Neural cell (in vitro differentiated cells): Measurements from ENCODE around the gene SMU1. TPM values are rescaled to one million over a fixed set of nuclear protein-coding genes. Genes with fewer than 3 reads are reported as not detected.

Experiments used
- H2AFZ ChIP-seq: fragments of 200-600, 300-800 bp; sonication (generic), shearing (Covaris generic); 2 replicates; pipeline ENCODE4 v1.6.0; 2014; ENCODE audit warnings: low read depth, mild to moderate bottlenecking, antibody characterized with exemption, low read length, moderate library complexity
- H3F3A ChIP-seq: fragments of 200-600 bp; shearing (Covaris generic); 2 replicates; pipeline ENCODE4 v1.6.1; 2016; ENCODE audit warnings: mild to moderate bottlenecking, moderate library complexity, mixed read lengths, antibody characterized with exemption, low read length; ENCODE audit not compliant: insufficient read depth, poor library complexity, severe bottlenecking
- H3K27ac ChIP-seq: fragments of 200-600, 300-800 bp; sonication (generic), shearing (Covaris generic); 2 replicates; pipeline ENCODE4 v1.5.1; 2014; ENCODE audit warnings: mild to moderate bottlenecking, low read length, moderate library complexity
- H3K27me3 ChIP-seq: fragments of 300-800, 200-600 bp; sonication (generic), shearing (Covaris generic); 2 replicates; pipeline ENCODE4 v1.6.0; 2014; ENCODE audit warnings: mild to moderate bottlenecking, low read depth, low read length, moderate library complexity; ENCODE audit not compliant: insufficient read depth
- H3K36me3 ChIP-seq: fragments of 300-800, 200-600 bp; sonication (generic), shearing (Covaris generic); 2 replicates; pipeline ENCODE4 v1.5.1; 2014; ENCODE audit warnings: mild to moderate bottlenecking, antibody characterized with exemption, low read length, moderate library complexity; ENCODE audit not compliant: insufficient read depth
- H3K4me2 ChIP-seq: fragments of 300-800, 200-600 bp; sonication (generic), shearing (Covaris generic); 2 replicates; pipeline ENCODE4 v1.6.0; 2014; ENCODE audit warnings: mild to moderate bottlenecking, low read length
- H3K4me3 ChIP-seq: fragments of 300-800, 200-600 bp; sonication (generic), shearing (Covaris generic); 2 replicates; pipeline ENCODE4 v1.5.1; 2014; ENCODE audit warnings: mild to moderate bottlenecking, low read length, moderate library complexity
- H3K79me2 ChIP-seq: fragments of 200-600 bp; shearing (Covaris generic); replicated peaks from 2 replicates; pipeline ENCODE4 v1.6.0; 2014; ENCODE audit warnings: mild to moderate bottlenecking, low read length, moderate library complexity; ENCODE audit not compliant: insufficient read depth
- H3K9ac ChIP-seq: fragments of 300-800, 200-600 bp; sonication (generic), shearing (Covaris generic); 2 replicates; pipeline ENCODE4 v1.6.1; 2016; ENCODE audit warnings: mild to moderate bottlenecking, low read length, mixed read lengths
- H3K9me2 ChIP-seq: fragments of 200-600 bp; shearing (Covaris generic); 2 replicates; pipeline ENCODE4 v1.6.1; 2016; ENCODE audit warnings: mild to moderate bottlenecking, low read length, mixed read lengths; ENCODE audit not compliant: insufficient read depth
- H3K9me3 ChIP-seq: fragments of 200-600, 300-800 bp; sonication (generic), shearing (Covaris generic); 2 replicates; pipeline ENCODE4 v1.6.1; 2016; ENCODE audit warnings: mild to moderate bottlenecking, mixed run types, low read length, moderate library complexity, mixed read lengths
- H4K20me1 ChIP-seq: fragments of 200-600 bp; shearing (Covaris generic); 2 replicates; pipeline ENCODE4 v1.6.1; 2016; ENCODE audit warnings: mild to moderate bottlenecking, mixed run types; ENCODE audit not compliant: insufficient read depth
- EP300 ChIP-seq: fragments of 450-650 bp; conservative IDR thresholded peaks from 2 replicates; pipeline ENCODE4 v1.6.1; 2014; ENCODE audit warnings: antibody characterized with exemption, mild to moderate bottlenecking, moderate library complexity; ENCODE audit not compliant: poor library complexity, severe bottlenecking
- EZH2 ChIP-seq: fragments of 200-600, 300-800 bp; shearing (Covaris generic), sonication (generic); IDR thresholded peaks from 2 replicates; pipeline ENCODE4 v1.6.1; 2014; ENCODE audit warnings: antibody characterized with exemption, low read length, borderline replicate concordance, mild to moderate bottlenecking; ENCODE audit not compliant: insufficient read depth, poor library complexity, severe bottlenecking
- MXI1 ChIP-seq: fragments of 450-650 bp; conservative IDR thresholded peaks from 2 replicates; pipeline ENCODE4 v1.6.1; 2014; ENCODE audit warnings: antibody characterized with exemption, mild to moderate bottlenecking; ENCODE audit not compliant: poor library complexity, severe bottlenecking
- POLR2AphosphoS5 ChIP-seq: IDR thresholded peaks from 2 replicates; pipeline ENCODE4 v1.6.1; 2012
- RAD21 ChIP-seq: fragments of 450-650 bp; conservative IDR thresholded peaks from 2 replicates; pipeline ENCODE4 v1.6.1; 2014; ENCODE audit warnings: antibody characterized with exemption, mild to moderate bottlenecking, moderate library complexity
- SMC3 ChIP-seq: fragments of 450-650 bp; conservative IDR thresholded peaks from 2 replicates; pipeline ENCODE4 v1.6.1; 2014; ENCODE audit warnings: antibody characterized with exemption, mild to moderate bottlenecking, moderate library complexity; ENCODE audit not compliant: poor library complexity
- TAF1 ChIP-seq: IDR thresholded peaks from 2 replicates; pipeline ENCODE4 v1.6.1; 2012; ENCODE audit warnings: low read depth
- polyA plus RNA-seq: library from polyadenylated mRNA; depleted of rRNA; stranded (reverse); fragments of >200 nt; gene quantifications from 2 replicates; pipeline ENCODE4 v1.2.3, GENCODE V29; 2014
- TF ChIP-seq, protein P1 (sequence below): fragments of 450-650 bp; IDR thresholded peaks from 2 replicates; pipeline ENCODE4 v1.5.1; 2014; ENCODE audit warnings: antibody characterized with exemption, mild to moderate bottlenecking, moderate library complexity; ENCODE audit not compliant: poor library complexity, severe bottlenecking
- TF ChIP-seq, protein P2 (sequence below): IDR thresholded peaks from 2 replicates; pipeline ENCODE4 v1.6.1; 2012; ENCODE audit warnings: borderline replicate concordance

The SMU1 gene
- polyA plus RNA-seq, 1 donor from 2014 or later, result 27.4 TPM

DNA sequence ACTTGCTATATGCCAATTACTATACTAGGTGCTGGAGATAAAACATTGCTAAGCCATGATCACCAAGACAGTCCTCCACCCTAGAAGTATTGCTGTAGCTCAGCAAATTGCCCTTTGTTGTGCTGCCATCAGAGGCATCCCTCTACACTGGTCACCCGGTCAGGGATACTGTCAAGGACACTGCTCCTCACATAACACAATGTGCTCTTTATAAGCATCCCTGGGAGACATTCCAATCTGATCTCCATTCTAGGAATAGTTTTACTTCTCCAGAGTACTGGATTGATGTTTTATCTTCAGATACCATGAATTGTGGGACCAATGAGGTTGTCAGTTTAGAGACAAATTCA, 61.8 kb downstream of the SMU1 start:
- H3K36me3 ChIP-seq, result no peaks in the 10 kb centered on the region
- no peak overlapping the region for H2AFZ ChIP-seq
- no peak overlapping the region for H3K9ac ChIP-seq
- no peak overlapping the region for H3K27ac ChIP-seq
- no peaks in the 10 kb centered on the region for H3F3A ChIP-seq
- no peaks in the 10 kb centered on the region for H3K9me2 ChIP-seq
- TF ChIP-seq MXI1 (no peak), RAD21 (no peak), EP300 (no peak), EZH2 (no peak), TAF1 (no peak), POLR2AphosphoS5 (no peak), SMC3 (no peak)
- TF ChIP-seq, protein P1, sequence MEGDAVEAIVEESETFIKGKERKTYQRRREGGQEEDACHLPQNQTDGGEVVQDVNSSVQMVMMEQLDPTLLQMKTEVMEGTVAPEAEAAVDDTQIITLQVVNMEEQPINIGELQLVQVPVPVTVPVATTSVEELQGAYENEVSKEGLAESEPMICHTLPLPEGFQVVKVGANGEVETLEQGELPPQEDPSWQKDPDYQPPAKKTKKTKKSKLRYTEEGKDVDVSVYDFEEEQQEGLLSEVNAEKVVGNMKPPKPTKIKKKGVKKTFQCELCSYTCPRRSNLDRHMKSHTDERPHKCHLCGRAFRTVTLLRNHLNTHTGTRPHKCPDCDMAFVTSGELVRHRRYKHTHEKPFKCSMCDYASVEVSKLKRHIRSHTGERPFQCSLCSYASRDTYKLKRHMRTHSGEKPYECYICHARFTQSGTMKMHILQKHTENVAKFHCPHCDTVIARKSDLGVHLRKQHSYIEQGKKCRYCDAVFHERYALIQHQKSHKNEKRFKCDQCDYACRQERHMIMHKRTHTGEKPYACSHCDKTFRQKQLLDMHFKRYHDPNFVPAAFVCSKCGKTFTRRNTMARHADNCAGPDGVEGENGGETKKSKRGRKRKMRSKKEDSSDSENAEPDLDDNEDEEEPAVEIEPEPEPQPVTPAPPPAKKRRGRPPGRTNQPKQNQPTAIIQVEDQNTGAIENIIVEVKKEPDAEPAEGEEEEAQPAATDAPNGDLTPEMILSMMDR, result no peak
- TF ChIP-seq, protein P2, sequence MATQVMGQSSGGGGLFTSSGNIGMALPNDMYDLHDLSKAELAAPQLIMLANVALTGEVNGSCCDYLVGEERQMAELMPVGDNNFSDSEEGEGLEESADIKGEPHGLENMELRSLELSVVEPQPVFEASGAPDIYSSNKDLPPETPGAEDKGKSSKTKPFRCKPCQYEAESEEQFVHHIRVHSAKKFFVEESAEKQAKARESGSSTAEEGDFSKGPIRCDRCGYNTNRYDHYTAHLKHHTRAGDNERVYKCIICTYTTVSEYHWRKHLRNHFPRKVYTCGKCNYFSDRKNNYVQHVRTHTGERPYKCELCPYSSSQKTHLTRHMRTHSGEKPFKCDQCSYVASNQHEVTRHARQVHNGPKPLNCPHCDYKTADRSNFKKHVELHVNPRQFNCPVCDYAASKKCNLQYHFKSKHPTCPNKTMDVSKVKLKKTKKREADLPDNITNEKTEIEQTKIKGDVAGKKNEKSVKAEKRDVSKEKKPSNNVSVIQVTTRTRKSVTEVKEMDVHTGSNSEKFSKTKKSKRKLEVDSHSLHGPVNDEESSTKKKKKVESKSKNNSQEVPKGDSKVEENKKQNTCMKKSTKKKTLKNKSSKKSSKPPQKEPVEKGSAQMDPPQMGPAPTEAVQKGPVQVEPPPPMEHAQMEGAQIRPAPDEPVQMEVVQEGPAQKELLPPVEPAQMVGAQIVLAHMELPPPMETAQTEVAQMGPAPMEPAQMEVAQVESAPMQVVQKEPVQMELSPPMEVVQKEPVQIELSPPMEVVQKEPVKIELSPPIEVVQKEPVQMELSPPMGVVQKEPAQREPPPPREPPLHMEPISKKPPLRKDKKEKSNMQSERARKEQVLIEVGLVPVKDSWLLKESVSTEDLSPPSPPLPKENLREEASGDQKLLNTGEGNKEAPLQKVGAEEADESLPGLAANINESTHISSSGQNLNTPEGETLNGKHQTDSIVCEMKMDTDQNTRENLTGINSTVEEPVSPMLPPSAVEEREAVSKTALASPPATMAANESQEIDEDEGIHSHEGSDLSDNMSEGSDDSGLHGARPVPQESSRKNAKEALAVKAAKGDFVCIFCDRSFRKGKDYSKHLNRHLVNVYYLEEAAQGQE, result no peak
- no peaks in the 10 kb centered on the region for H3K27me3 ChIP-seq
- no peaks in the 10 kb centered on the region for H3K9me3 ChIP-seq
- H4K20me1 ChIP-seq, result no peaks in the 10 kb centered on the region
- no peak overlapping the region for H3K4me2 ChIP-seq
- no peak overlapping the region for H3K4me3 ChIP-seq
- H3K79me2 ChIP-seq, result no peaks in the 10 kb centered on the region

GRCh38 chr9:33013962-33014664, 62.4 kb downstream of the SMU1 start:
- H3K27ac ChIP-seq, result no peak overlapping the region
- H3K4me3 ChIP-seq, result no peak overlapping the region
- no peaks in the 10 kb centered on the region for H3F3A ChIP-seq
- H3K4me2 ChIP-seq, result no peak overlapping the region
- H2AFZ ChIP-seq, result no peak overlapping the region
- no peaks in the 10 kb centered on the region for H3K79me2 ChIP-seq
- H3K27me3 ChIP-seq, result no peaks in the 10 kb centered on the region
- H4K20me1 ChIP-seq, result no peaks in the 10 kb centered on the region
- no peaks in the 10 kb centered on the region for H3K9me2 ChIP-seq
- no peaks in the 10 kb centered on the region for H3K9me3 ChIP-seq
- no peak for TF ChIP-seq TAF1
- no peaks in the 10 kb centered on the region for H3K36me3 ChIP-seq
- no peak overlapping the region for H3K9ac ChIP-seq
